Adrenal gland (tissue), 12 donors: Measurements from ENCODE around the gene PPP2R2D. TPM values are rescaled to one million over a fixed set of nuclear protein-coding genes. Genes with fewer than 3 reads are reported as not detected.

Source experiments
- DNase-seq, 7 donors: peaks; one replicate each; pipeline ENCODE4 v3.0.0-alpha.2; 2019 to 2020
- H3K27ac ChIP-seq, 5 donors: fragments of 200-600 bp; sonication (generic) in 4 of 5; 1 replicate in 3 of 5; 2 replicates in 2 of 5; pipeline versions ENCODE4 v1.5.1 to v1.8.0; 2016 to 2020; ENCODE audit warnings: mild to moderate bottlenecking in 1 of 5
- H3K27me3 ChIP-seq: fragments of 200-600 bp; 2 replicates; pipeline ENCODE4 v1.8.0; 2021
- H3K36me3 ChIP-seq, 2 donors: fragments of 200-600 bp; replicated peaks in 1 of 2; 1 replicate in 1 of 2; 2 replicates in 1 of 2; pipeline versions ENCODE4 v1.5.1 to v1.8.0; 2018 to 2022
- H3K4me1 ChIP-seq, 2 donors: fragments of 200-600 bp; replicated peaks in 1 of 2; 1 replicate in 1 of 2; 2 replicates in 1 of 2; pipeline versions ENCODE4 v1.5.1 to v1.8.0; 2018 to 2021
- H3K4me3 ChIP-seq, 4 donors: fragments of 200-600 bp; sonication (generic) in 3 of 4; one replicate each; pipeline ENCODE4 v1.5.1; 2016 to 2018
- H3K9me3 ChIP-seq, 3 donors: fragments of 200-600 bp; sonication (generic) in 1 of 3; replicated peaks in 1 of 3; 1 replicate in 2 of 3; 2 replicates in 1 of 3; pipeline versions ENCODE4 v1.5.1 to v1.8.0; 2016 to 2021
- CTCF ChIP-seq, 6 experiments: fragments of 450-650 bp in 4 of 6; fragments of 200-600 bp in 2 of 6; sonication (generic) in 1 of 6; IDR thresholded peaks; 1 replicate in 5 of 6; 2 replicates in 1 of 6; pipeline versions ENCODE4 v1.5.1 to v1.8.0; 2016 to 2021; ENCODE audit warnings: antibody characterized with exemption in 6 of 6, mild to moderate bottlenecking in 2 of 6, moderate library complexity in 1 of 6
- POLR2A ChIP-seq, 2 donors: fragments of 450-650 bp; IDR thresholded peaks; one replicate each; pipeline ENCODE4 v1.6.1; 2017; ENCODE audit warnings: antibody characterized with exemption in 2 of 2, mild to moderate bottlenecking in 2 of 2, moderate library complexity in 1 of 2
- WGBS, 4 donors: extraction: QIAGEN DNeasy Blood & Tissue Kit in 2 of 4; methylation state at CpG; one replicate each; pipeline versions ENCODE4 v1.1.5 to v1.1.7; 2013 to 2017; 5-methylcytosine and 5-hydroxymethylcytosine counted together
- intact Hi-C, 2 donors: fragments of 100-400 bp; cut with DNase I; formaldehyde crosslinking; loops; one replicate each; pipeline versions ENCODE4 v1.14.1 to v1.15.0; 2022 to 2023
- polyA plus RNA-seq, 3 donors: library from polyadenylated mRNA; stranded (reverse); fragments of 200-250 nt in 2 of 3; fragments of 350-450 nt in 1 of 3; fragmentation: Illumina TruSeq in 1 of 3; extraction: RNeasy Lipid Tissue Mini Kit (QIAGEN cat#74804) in 1 of 3; gene quantifications; one replicate each; pipeline ENCODE4 v1.2.3, GENCODE V29; 2013 to 2014
- total RNA-seq, 9 donors: library from RNA; depleted of rRNA in 4 of 9; stranded (reverse); fragments of >200 nt in 4 of 9; fragments of 120-200 nt in 1 of 9; fragmentation: NEBNext Ultra II Directional in 1 of 9; extraction: Animal tissue kit (Norgen Biotek cat#: 25700) in 1 of 9; gene quantifications; one replicate each; pipeline versions ENCODE4 v1.1.0 to v1.2.4, GENCODE V29; 2013 to 2023
- donor health status: healthy with polysubstance abuse.
- donor health status: Bipolar disorder and iron deficiency.
- donor health status: DM: yes; HTN: yes; CAD: no.
- donor health status: DM: no; HTN: no; CAD: no.
- donor health status: DM: no; HTN: no; CAD: no.
- donor health status: DM: yes; HTN: yes; CAD: no.

PPP2R2D gene
- total and polyA plus RNA-seq, 12 donors = 37.8 to 83.2 (median 58.9) TPM

- DNase-seq = no peak
- Histone ChIP-seq H3K27ac (no peak overlapping the region), H3K27me3 (peaks cover 10% of the 10 kb centered on the region), H3K4me3 (no peak overlapping the region), H3K36me3 (no peaks in the 10 kb centered on the region), H3K4me1 (peaks cover 0 to 6% of the 10 kb centered on the region in 2 donors), H3K9me3 (no peaks in the 10 kb centered on the region)
- 47 to 66% (median 59%) methylated on average over 7 of the region's 7 CpGs for WGBS, 4 donors
- TF ChIP-seq CTCF (IDR thresholded peaks at IDR 0.05) (no peak), POLR2A (IDR thresholded peaks at IDR 0.05) (no peak)
- intact Hi-C loops = loop anchor here in 1 of 2 donors (10.0 kb wide), 2 partner anchors 422 to 1692 kb away; no protein-coding TSS in a partner anchor
These were observed 24.3 kb upstream of the PPP2R2D start for GRCh38 chr10:131876508-131876907.

DNA sequence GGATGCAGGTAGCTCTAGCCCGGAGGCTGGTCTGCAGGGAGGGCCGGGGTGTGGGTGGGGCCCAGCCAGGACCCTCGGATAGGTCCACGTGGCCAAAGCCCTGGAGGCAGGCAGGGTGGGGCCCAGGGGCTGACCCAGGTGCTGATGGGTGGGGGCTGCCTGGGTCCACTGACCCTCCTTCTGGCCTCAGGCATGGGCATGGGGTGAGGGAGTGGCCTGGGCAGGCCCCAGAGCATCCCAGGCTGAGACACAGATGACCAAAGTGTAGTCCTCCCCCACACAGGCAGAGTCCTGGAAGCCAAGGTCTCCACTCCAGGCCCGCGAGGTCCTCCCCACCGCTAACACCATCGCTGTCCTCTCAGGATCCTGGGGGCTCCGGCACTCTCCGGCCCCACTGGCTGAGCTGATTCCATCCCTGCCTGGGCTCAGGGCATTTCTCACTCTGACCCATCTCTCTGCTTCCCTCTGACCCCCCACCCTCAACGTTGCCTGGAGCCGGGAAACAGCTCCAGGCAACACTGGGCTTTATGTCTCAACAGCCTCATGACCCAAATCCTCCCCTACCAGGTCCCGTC, 20.7 kb upstream of the PPP2R2D start:
- TF ChIP-seq CTCF (IDR thresholded peaks at IDR 0.05) = no peak
- no peak for TF ChIP-seq POLR2A (IDR thresholded peaks at IDR 0.05)
- intact Hi-C loops = loop anchor here in 1 of 2 donors (10.0 kb wide), 1 partner anchor 65 kb away; no protein-coding TSS in a partner anchor
- Histone ChIP-seq H3K4me1 (peaks cover 0 to under 1% of the 10 kb centered on the region in 2 donors), H3K27ac (no peak overlapping the region), H3K4me3 (no peak overlapping the region), H3K36me3 (no peaks in the 10 kb centered on the region), H3K9me3 (no peaks in the 10 kb centered on the region), H3K27me3 (no peaks in the 10 kb centered on the region)
- 81 to 92% (median 86%) methylated on average over 13 of the region's 13 CpGs for WGBS, 4 donors
- DNase-seq = no peak

- 78 to 84% (median 81%) methylated on average over 13 to 15 of the region's 15 CpGs for whole genome bisulfite sequencing, 4 donors
- peak in 1 of 7 donors; percentile 3 for DNase-seq
- intact Hi-C loops = loop anchor here in 1 of 2 donors (10.0 kb wide), 1 partner anchor 64 kb away; no protein-coding TSS in a partner anchor
These were observed 19.5 kb upstream of the PPP2R2D start for GRCh38 chr10:131881104-131881880.

More at GRCh38 chr10:131881104-131881880, 19.5 kb upstream of the PPP2R2D start:
- Histone ChIP-seq H3K9me3 (no peaks in the 10 kb centered on the region), H3K27ac (no peak overlapping the region), H3K36me3 (no peaks in the 10 kb centered on the region), H3K4me1 (no peaks in the 10 kb centered on the region), H3K4me3 (no peak overlapping the region), H3K27me3 (no peaks in the 10 kb centered on the region)
- TF ChIP-seq POLR2A (IDR thresholded peaks at IDR 0.05) (no peak), CTCF (IDR thresholded peaks at IDR 0.05) (no peak)
